Measurements from ENCODE around the gene KLHL4.

Gene KLHL4

DNA sequence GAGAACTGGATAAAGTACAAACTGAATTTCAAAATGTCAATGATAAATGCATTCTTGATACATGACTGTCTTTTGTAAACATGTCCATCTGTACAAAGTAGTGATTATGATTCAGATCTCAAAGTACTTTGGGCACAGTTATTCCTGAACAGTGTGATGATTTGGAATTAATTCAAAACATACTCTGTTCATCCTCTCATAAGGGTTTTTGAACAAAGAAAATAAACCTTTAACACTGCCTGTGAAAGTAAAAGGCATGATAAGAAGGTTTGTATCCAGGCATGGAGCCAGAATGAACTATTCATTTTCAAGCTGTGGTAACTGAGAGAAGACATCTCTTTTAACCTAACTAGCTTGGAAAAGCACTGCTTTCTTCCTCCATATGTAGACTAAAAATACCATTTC, 883 bp upstream of the KLHL4 start:
- no peak overlapping the region for H3K4me3 ChIP-seq (ENCODE audit: low read depth, low read length)
- TF ChIP-seq POLR2A (IDR thresholded peaks at IDR 0.05; ENCODE audit: extremely low read depth, insufficient read length) (no peak), CTCF (IDR thresholded peaks at IDR 0.05; ENCODE audit: low read depth, low read length) (no peak), MYC (IDR thresholded peaks at IDR 0.05; ENCODE audit: low read depth, low read length) (no peak)
- TF ChIP-seq, protein P1, sequence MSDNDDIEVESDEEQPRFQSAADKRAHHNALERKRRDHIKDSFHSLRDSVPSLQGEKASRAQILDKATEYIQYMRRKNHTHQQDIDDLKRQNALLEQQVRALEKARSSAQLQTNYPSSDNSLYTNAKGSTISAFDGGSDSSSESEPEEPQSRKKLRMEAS (IDR thresholded peaks at IDR 0.05; ENCODE audit: low read depth, low read length): no peak
- no peak for DNase-seq (ENCODE audit: low read depth)

GRCh38 chrX:87518504-87518903, 902 bp downstream of the KLHL4 start:
- H3K4me3 ChIP-seq (ENCODE audit: low read depth, low read length): no peak overlapping the region
- no peak for DNase-seq (ENCODE audit: low read depth)
- no peak for TF ChIP-seq CTCF (IDR thresholded peaks at IDR 0.05; ENCODE audit: low read depth, low read length)
- TF ChIP-seq, protein P1 (IDR thresholded peaks at IDR 0.05; ENCODE audit: low read depth, low read length): no peak
- no peak for TF ChIP-seq POLR2A (IDR thresholded peaks at IDR 0.05; ENCODE audit: extremely low read depth, insufficient read length)
- TF ChIP-seq MYC (IDR thresholded peaks at IDR 0.05; ENCODE audit: low read depth, low read length): no peak

DNA sequence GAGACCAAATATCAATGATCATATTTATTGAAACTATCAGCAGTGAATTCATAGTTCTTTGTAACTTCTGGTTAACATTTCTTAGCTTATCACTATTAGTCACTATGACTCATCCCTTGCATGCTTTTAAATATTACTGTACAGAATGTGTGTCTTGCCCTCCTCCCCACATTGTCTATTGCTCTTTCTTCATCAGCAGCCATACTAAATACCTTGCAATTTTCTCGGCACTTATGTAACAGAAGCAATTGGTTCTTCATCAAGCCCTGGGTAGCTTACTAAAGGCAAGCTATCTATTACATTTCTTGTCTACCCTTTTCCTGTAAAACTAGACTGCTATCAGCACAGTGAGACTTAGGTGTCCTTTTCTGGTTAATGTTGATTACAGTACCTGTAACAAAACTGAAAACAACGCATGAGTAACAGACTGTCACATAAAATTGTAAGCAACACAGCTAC, 8.2 kb downstream of the KLHL4 start:
- DNase-seq (ENCODE audit: low read depth): peak; percentile 1
- H3K4me3 ChIP-seq (ENCODE audit: low read depth, low read length): no peak overlapping the region
- TF ChIP-seq POLR2A (IDR thresholded peaks at IDR 0.05; ENCODE audit: extremely low read depth, insufficient read length) (no peak), CTCF (IDR thresholded peaks at IDR 0.05; ENCODE audit: low read depth, low read length) (no peak), MYC (IDR thresholded peaks at IDR 0.05; ENCODE audit: low read depth, low read length) (no peak)
- TF ChIP-seq, protein P1 (IDR thresholded peaks at IDR 0.05; ENCODE audit: low read depth, low read length): no peak

GRCh38 chrX:87526281-87526680, 8.7 kb downstream of the KLHL4 start:
- DNase-seq (ENCODE audit: low read depth): no peak
- no peak overlapping the region for H3K4me3 ChIP-seq (ENCODE audit: low read depth, low read length)
- TF ChIP-seq, protein P1 (IDR thresholded peaks at IDR 0.05; ENCODE audit: low read depth, low read length): no peak
- TF ChIP-seq CTCF (IDR thresholded peaks at IDR 0.05; ENCODE audit: low read depth, low read length) (no peak), MYC (IDR thresholded peaks at IDR 0.05; ENCODE audit: low read depth, low read length) (no peak), POLR2A (IDR thresholded peaks at IDR 0.05; ENCODE audit: extremely low read depth, insufficient read length) (no peak)

- DNase-seq (ENCODE audit: low read depth): no peak
- no peak for TF ChIP-seq MYC (IDR thresholded peaks at IDR 0.05; ENCODE audit: low read depth, low read length)
- TF ChIP-seq POLR2A (IDR thresholded peaks at IDR 0.05; ENCODE audit: extremely low read depth, insufficient read length): no peak
- TF ChIP-seq CTCF (IDR thresholded peaks at IDR 0.05; ENCODE audit: low read depth, low read length): no peak
- TF ChIP-seq, protein P1 (IDR thresholded peaks at IDR 0.05; ENCODE audit: low read depth, low read length): no peak
- H3K4me3 ChIP-seq (ENCODE audit: low read depth, low read length): no peak overlapping the region
Observed at GRCh38 chrX:87528487-87528886, 10.9 kb downstream of the KLHL4 start.

Measured in NB4 (cell line).